Thoracic aorta (tissue), 2 donors: ENCODE data around the gene ABCG4. TPM values are rescaled to one million over a fixed set of nuclear protein-coding genes. Genes with fewer than 3 reads are reported as not detected.

ENCODE experiments used
- ATAC-seq: fragments of 150-250 bp; one replicate; pipeline ENCODE4 v1.8.0; 2017; ENCODE audit warnings: low read depth; ENCODE audit not compliant: insufficient number of reproducible peaks, low FRiP score
- DNase-seq: peaks from one replicate; pipeline ENCODE4 v3.0.0-alpha.2; 2020; ENCODE audit warnings: low spot score
- H3K27ac ChIP-seq, 2 donors: fragments of 200-600 bp; sonication (generic); 1 replicate in 1 of 2; 2 replicates in 1 of 2; pipeline ENCODE4 v1.5.1; 2016; ENCODE audit warnings: mild to moderate bottlenecking in 2 of 2, moderate library complexity in 2 of 2
- H3K27me3 ChIP-seq: fragments of 200-600 bp; sonication (generic); replicated peaks from 2 replicates; pipeline ENCODE4 v1.6.0; 2016; ENCODE audit warnings: mild to moderate bottlenecking; ENCODE audit not compliant: insufficient read depth
- H3K36me3 ChIP-seq: fragments of 200-600 bp; sonication (generic); one replicate; pipeline ENCODE4 v1.5.1; 2016
- H3K4me1 ChIP-seq, 2 donors: fragments of 200-600 bp; sonication (generic); 1 replicate in 1 of 2; 2 replicates in 1 of 2; pipeline versions ENCODE4 v1.5.1 to v1.6.0; 2016; ENCODE audit warnings: low read depth in 2 of 2, mild to moderate bottlenecking in 1 of 2; ENCODE audit not compliant: control insufficient read depth in 1 of 2
- H3K4me3 ChIP-seq: fragments of 200-600 bp; sonication (generic); 2 replicates; pipeline ENCODE4 v1.5.1; 2016; ENCODE audit warnings: mild to moderate bottlenecking
- H3K9me3 ChIP-seq: fragments of 200-600 bp; sonication (generic); 2 replicates; pipeline ENCODE4 v1.5.1; 2016
- CTCF ChIP-seq: fragments of 200-600 bp; sonication (generic); IDR thresholded peaks from one replicate; pipeline ENCODE4 v1.5.1; 2019; ENCODE audit warnings: antibody characterized with exemption
- total RNA-seq, 2 donors: library from RNA; depleted of rRNA; stranded (reverse); fragments of >200 nt; gene quantifications; one replicate each; pipeline versions ENCODE4 v1.1.0 to v1.2.3, GENCODE V29; 2016

The ABCG4 gene
- total RNA-seq, 2 donors from 2014 or later: 1.6 TPM; not detected in 1

- no peak for TF ChIP-seq CTCF
- DNase-seq: no peak
- H3K27me3 ChIP-seq: no peaks in the 10 kb centered on the region
- H3K9me3 ChIP-seq: no peaks in the 10 kb centered on the region
- no peaks in the 10 kb centered on the region for H3K36me3 ChIP-seq
- H3K4me3 ChIP-seq: peak overlapping the region; percentile 80
- peaks cover 3 to 17% of the 10 kb centered on the region in 2 donors for H3K4me1 ChIP-seq
- no peak overlapping the region for H3K27ac ChIP-seq
- no peak for ATAC-seq
Observed at GRCh38 chr11:119148720-119149017, 183 bp upstream of the ABCG4 start.

GRCh38 chr11:119149786-119150275 lies 979 bp downstream of the ABCG4 start:
- Histone ChIP-seq H3K36me3 (no peaks in the 10 kb centered on the region), H3K9me3 (no peaks in the 10 kb centered on the region), H3K27me3 (no peaks in the 10 kb centered on the region), H3K4me1 (peaks cover 3 to 17% of the 10 kb centered on the region in 2 donors), H3K27ac (no peak overlapping the region), H3K4me3 (peak overlapping the region; percentile 80)
- DNase-seq (no peak), ATAC-seq (no peak)
- TF ChIP-seq CTCF: no peak

- no peaks in the 10 kb centered on the region for H3K36me3 ChIP-seq
- no peaks in the 10 kb centered on the region for H3K27me3 ChIP-seq
- H3K4me1 ChIP-seq: peaks cover 3 to 17% of the 10 kb centered on the region in 2 donors
- H3K27ac ChIP-seq: no peak overlapping the region
- ATAC-seq: no peak
- TF ChIP-seq CTCF: no peak
- DNase-seq: no peak
- H3K4me3 ChIP-seq: no peak overlapping the region
- H3K9me3 ChIP-seq: no peaks in the 10 kb centered on the region
Observed at GRCh38 chr11:119152043-119152442, 3.2 kb downstream of the ABCG4 start.

GRCh38 chr11:119152604-119153003 lies 3.8 kb downstream of the ABCG4 start:
- Histone ChIP-seq H3K9me3 (no peaks in the 10 kb centered on the region), H3K36me3 (no peaks in the 10 kb centered on the region), H3K4me3 (no peak overlapping the region), H3K27ac (no peak overlapping the region), H3K27me3 (no peaks in the 10 kb centered on the region), H3K4me1 (peaks cover 3 to 17% of the 10 kb centered on the region in 2 donors)
- TF ChIP-seq CTCF: no peak
- DNase-seq: no peak
- ATAC-seq: no peak

GRCh38 chr11:119153049-119153818 lies 4.4 kb downstream of the ABCG4 start:
- DNase-seq (no peak), ATAC-seq (no peak)
- peaks cover 3 to 16% of the 10 kb centered on the region in 2 donors for H3K4me1 ChIP-seq
- no peaks in the 10 kb centered on the region for H3K27me3 ChIP-seq
- H3K9me3 ChIP-seq: no peaks in the 10 kb centered on the region
- H3K36me3 ChIP-seq: no peaks in the 10 kb centered on the region
- H3K4me3 ChIP-seq: no peak overlapping the region
- TF ChIP-seq CTCF: no peak
- H3K27ac ChIP-seq: no peak overlapping the region
